ENCODE data around the gene SDHC. TPM values are rescaled to one million over a fixed set of nuclear protein-coding genes. Genes with fewer than 3 reads are reported as not detected.

The SDHC gene
- total RNA-seq, 1 donor from 2014 or later, result 171 TPM

Other genes with a start within 250 kb of the SDHC start
- gene ARHGAP30, start 244.5 kb upstream of the SDHC start, total RNA-seq, result 301 and 314 TPM in 2 replicates
- gene NECTIN4, start 224.8 kb upstream of the SDHC start, total RNA-seq, result not detected in 2 replicates
- not detected in 2 replicates for gene KLHDC9, start 216.0 kb upstream of the SDHC start, total RNA-seq
- 71.4 and 71.5 TPM in 2 replicates for gene PFDN2, start 196.3 kb upstream of the SDHC start, total RNA-seq
- gene NIT1, start 196.3 kb upstream of the SDHC start, total RNA-seq, result 39.1 and 40.6 TPM in 2 replicates
- gene DEDD, start 181.7 kb upstream of the SDHC start, total RNA-seq, result 41.5 and 47.6 TPM in 2 replicates
- gene UFC1, start 160.4 kb upstream of the SDHC start, total RNA-seq, result 109 TPM in 2 replicates
- gene USP21, start 154.9 kb upstream of the SDHC start, total RNA-seq, result 30.6 and 33.6 TPM in 2 replicates
- gene PPOX, start 148.0 kb upstream of the SDHC start, total RNA-seq, result 29.5 and 30.7 TPM in 2 replicates
- 56.3 and 58.4 TPM in 2 replicates for gene B4GALT3, start 136.9 kb upstream of the SDHC start, total RNA-seq
- 2.2 and 2.4 TPM in 2 replicates for gene ADAMTS4, start 115.3 kb upstream of the SDHC start, total RNA-seq
- 82.8 and 88.5 TPM in 2 replicates for gene NDUFS2, start 112.0 kb upstream of the SDHC start, total RNA-seq
- 1.7 and 2.9 TPM in 2 replicates for gene FCER1G, start 99.1 kb upstream of the SDHC start, total RNA-seq
- gene APOA2, start 90.8 kb upstream of the SDHC start, total RNA-seq, result not detected in 2 replicates
- 26.4 and 27.1 TPM in 2 replicates for gene TOMM40L, start 88.3 kb upstream of the SDHC start, total RNA-seq
- gene NR1I3, start 76.2 kb upstream of the SDHC start, total RNA-seq, result not detected in 2 replicates
- gene PCP4L1, start 55.6 kb upstream of the SDHC start, total RNA-seq, result 0.15 and 0.29 TPM in 2 replicates
- 6.1 and 7.0 TPM in 2 replicates for gene MPZ, start 4.4 kb upstream of the SDHC start, total RNA-seq
- gene CFAP126, start 53.5 kb downstream of the SDHC start, total RNA-seq, result not detected in 2 replicates
- gene FCGR2A, start 191.1 kb downstream of the SDHC start, total RNA-seq, result not detected in 2 replicates
- 1.1 and 1.6 TPM in 2 replicates for gene HSPA6, start 210.2 kb downstream of the SDHC start, total RNA-seq
- gene FCGR3A, start 235.4 kb downstream of the SDHC start, total RNA-seq, result not detected in 2 replicates